ENCODE measurements around the gene UBA6.
"Not testable (repeated sequence)": the region's sequence is repeated elsewhere in the genome, so short reads cannot be mapped to it uniquely, and the experiment has no call there.

UBA6 gene

GRCh38 chr4:67660418-67660817 lies 40.5 kb downstream of the UBA6 start:
- DNase-seq (ENCODE audit: low read depth): no peak

- DNase-seq (ENCODE audit: low read depth): no peak
Observed at GRCh38 chr4:67659065-67659464, 41.9 kb downstream of the UBA6 start.

- no peak for DNase-seq (ENCODE audit: low read depth)
Observed at GRCh38 chr4:67658302-67658701, 42.7 kb downstream of the UBA6 start.

GRCh38 chr4:67651536-67651935 lies 49.4 kb downstream of the UBA6 start:
- no peak for DNase-seq (ENCODE audit: low read depth)

GRCh38 chr4:67638136-67638535 lies 62.8 kb downstream of the UBA6 start:
- no peak for DNase-seq (ENCODE audit: low read depth)

- DNase-seq (ENCODE audit: low read depth): not testable (repeated sequence)
Observed at GRCh38 chr4:67636978-67637377, 64.0 kb downstream of the UBA6 start.

GRCh38 chr4:67635331-67635730 lies 65.6 kb downstream of the UBA6 start:
- no peak for DNase-seq (ENCODE audit: low read depth)

- no peak for DNase-seq (ENCODE audit: low read depth)
Observed at GRCh38 chr4:67634741-67635140, 66.2 kb downstream of the UBA6 start.

GRCh38 chr4:67632492-67632891 lies 68.5 kb downstream of the UBA6 start:
- DNase-seq (ENCODE audit: low read depth): no peak

- DNase-seq (ENCODE audit: low read depth): no peak
Observed at GRCh38 chr4:67624939-67625338, 76.0 kb downstream of the UBA6 start.

GRCh38 chr4:67616478-67616877 lies 84.5 kb downstream of the UBA6 start:
- no peak for DNase-seq (ENCODE audit: low read depth)

- no peak for DNase-seq (ENCODE audit: low read depth)
Observed at GRCh38 chr4:67615119-67615518, 85.8 kb downstream of the UBA6 start.

GRCh38 chr4:67614186-67614585 lies 86.8 kb downstream of the UBA6 start:
- no peak for DNase-seq (ENCODE audit: low read depth)

GRCh38 chr4:67608027-67608426 lies 92.9 kb downstream of the UBA6 start:
- no peak for DNase-seq (ENCODE audit: low read depth)

GRCh38 chr4:67604749-67605148 lies 96.2 kb downstream of the UBA6 start:
- DNase-seq (ENCODE audit: low read depth): no peak

- DNase-seq (ENCODE audit: low read depth): no peak
Observed at GRCh38 chr4:67604029-67604381, 97.0 kb downstream of the UBA6 start.

GRCh38 chr4:67603310-67604028 lies 97.5 kb downstream of the UBA6 start:
- DNase-seq (ENCODE audit: low read depth): no peak

- DNase-seq (ENCODE audit: low read depth): no peak
Observed at GRCh38 chr4:67593741-67594175, 107.2 kb downstream of the UBA6 start.

GRCh38 chr4:67587156-67587555 lies 113.8 kb downstream of the UBA6 start:
- DNase-seq (ENCODE audit: low read depth): no peak

GRCh38 chr4:67584496-67584895 lies 116.5 kb downstream of the UBA6 start:
- no peak for DNase-seq (ENCODE audit: low read depth)

- no peak for DNase-seq (ENCODE audit: low read depth)
Observed at GRCh38 chr4:67581913-67582312, 119.0 kb downstream of the UBA6 start.

GRCh38 chr4:67581208-67581857 lies 119.6 kb downstream of the UBA6 start:
- DNase-seq (ENCODE audit: low read depth): no peak

GRCh38 chr4:67580577-67580976 lies 120.4 kb downstream of the UBA6 start:
- no peak for DNase-seq (ENCODE audit: low read depth)

GRCh38 chr4:67576538-67576937 lies 124.4 kb downstream of the UBA6 start:
- no peak for DNase-seq (ENCODE audit: low read depth)
